Body of pancreas (tissue), 4 donors: ENCODE results near the gene PGAP1. TPM values are rescaled to one million over a fixed set of nuclear protein-coding genes. Genes with fewer than 3 reads are reported as not detected.

ENCODE experiments used
- ATAC-seq: fragments of 150-250 bp; one replicate; pipeline ENCODE4 v1.9.1; 2016
- DNase-seq, 4 donors: peaks; one replicate each; pipeline ENCODE4 v3.0.0-alpha.2; 2019
- H3K27ac ChIP-seq, 4 donors: fragments of 200-600 bp; sonication (generic); 1 replicate in 3 of 4; 2 replicates in 1 of 4; pipeline versions ENCODE4 v1.5.1 to v1.6.1; 2016 to 2019; ENCODE audit warnings: mild to moderate bottlenecking in 1 of 4, mixed read lengths in 1 of 4, moderate library complexity in 1 of 4
- H3K27me3 ChIP-seq, 2 donors: fragments of 200-600 bp; sonication (generic); one replicate each; pipeline ENCODE4 v1.6.0; 2016; ENCODE audit warnings: mild to moderate bottlenecking in 1 of 2
- H3K36me3 ChIP-seq, 2 donors: fragments of 200-600 bp; sonication (generic); replicated peaks in 1 of 2; 2 replicates each; pipeline ENCODE4 v1.5.1; 2016; ENCODE audit warnings: low read depth in 2 of 2; ENCODE audit not compliant: insufficient read depth in 1 of 2
- H3K4me1 ChIP-seq: fragments of 200-600 bp; sonication (generic); one replicate; pipeline ENCODE4 v1.6.0; 2016
- H3K4me3 ChIP-seq, 2 donors: fragments of 200-600 bp; sonication (generic); 1 replicate in 1 of 2; 2 replicates in 1 of 2; pipeline ENCODE4 v1.5.1; 2016 to 2019
- H3K9me3 ChIP-seq, 3 donors: fragments of 200-600 bp; sonication (generic); 1 replicate in 2 of 3; 2 replicates in 1 of 3; pipeline ENCODE4 v1.5.1; 2016
- CTCF ChIP-seq, 7 experiments: fragments of 450-650 bp in 4 of 7; fragments of 200-600 bp in 3 of 7; sonication (generic) in 3 of 7; IDR thresholded peaks; one replicate each; pipeline ENCODE4 v1.5.1; 2016 to 2019; ENCODE audit warnings: antibody characterized with exemption in 7 of 7
- POLR2A ChIP-seq, 3 donors: fragments of 450-650 bp; IDR thresholded peaks; one replicate each; pipeline ENCODE4 v1.6.1; 2016; ENCODE audit warnings: antibody characterized with exemption in 3 of 3, mild to moderate bottlenecking in 2 of 3
- WGBS, 2 donors: methylation state at CpG; one replicate each; pipeline ENCODE4 v1.1.5; 2017; 5-methylcytosine and 5-hydroxymethylcytosine counted together
- intact Hi-C: fragments of 100-400 bp; cut with DNase I; formaldehyde crosslinking; loops from one replicate; pipeline ENCODE4 v1.15.1; 2023
- total RNA-seq, 2 donors: library from RNA; depleted of rRNA; stranded (reverse); fragments of >200 nt; gene quantifications; one replicate each; pipeline ENCODE4 v1.1.0, GENCODE V29; 2016

PGAP1 gene
- total RNA-seq, 2 donors from 2014 or later, result 15.2 to 24.9 TPM

GRCh38 chr2:196941398-196942078 lies 15.0 kb upstream of the PGAP1 start:
- TF ChIP-seq POLR2A (IDR thresholded peaks at IDR 0.05), result no peak
- no peak for TF ChIP-seq CTCF (IDR thresholded peaks at IDR 0.05)
- H3K4me1 ChIP-seq, result peaks cover 12% of the 10 kb centered on the region
- DNase-seq (no peak), ATAC-seq (no peak)
- no peaks in the 10 kb centered on the region for H3K36me3 ChIP-seq
- H3K9me3 ChIP-seq, result no peaks in the 10 kb centered on the region
- intact Hi-C loops, result no loop called here
- H3K27ac ChIP-seq, result no peak overlapping the region
- no peak overlapping the region for H3K4me3 ChIP-seq
- H3K27me3 ChIP-seq, result no peaks in the 10 kb centered on the region
- 85% methylated on average over 4 of the region's 4 CpGs for WGBS, 2 donors

- Histone ChIP-seq H3K27me3 (no peaks in the 10 kb centered on the region), H3K4me3 (no peak overlapping the region), H3K27ac (peak overlapping the region; percentile 4 to 72 (median 62)), H3K4me1 (peaks cover 12% of the 10 kb centered on the region), H3K36me3 (no peaks in the 10 kb centered on the region), H3K9me3 (no peaks in the 10 kb centered on the region)
- DNase-seq (peak in 3 of 4 donors; percentile 61 to 69 (median 64)), ATAC-seq (peak; percentile 89)
- WGBS, 2 donors, result 29 to 36% methylated on average over 1 of the region's 1 CpG
- intact Hi-C loops, result no loop called here
- TF ChIP-seq CTCF (IDR thresholded peaks at IDR 0.05), result no peak
- TF ChIP-seq POLR2A (IDR thresholded peaks at IDR 0.05), result no peak
These were observed 12.9 kb upstream of the PGAP1 start for GRCh38 chr2:196939371-196939770.

GRCh38 chr2:196935432-196935831 lies 8.9 kb upstream of the PGAP1 start:
- TF ChIP-seq POLR2A (IDR thresholded peaks at IDR 0.05), result no peak
- TF ChIP-seq CTCF (IDR thresholded peaks at IDR 0.05), result no peak
- WGBS, 2 donors, result 72% methylated on average over 2 of the region's 2 CpGs
- intact Hi-C loops, result no loop called here

GRCh38 chr2:196934672-196935071 lies 8.2 kb upstream of the PGAP1 start:
- H3K27me3 ChIP-seq, result no peaks in the 10 kb centered on the region
- no peaks in the 10 kb centered on the region for H3K36me3 ChIP-seq
- no peaks in the 10 kb centered on the region for H3K9me3 ChIP-seq
- ATAC-seq (no peak), DNase-seq (no peak)
- no peak for TF ChIP-seq CTCF (IDR thresholded peaks at IDR 0.05)
- TF ChIP-seq POLR2A (IDR thresholded peaks at IDR 0.05), result no peak
- intact Hi-C loops, result no loop called here
- no peak overlapping the region for H3K27ac ChIP-seq
- peaks cover 10% of the 10 kb centered on the region for H3K4me1 ChIP-seq
- 89 to 94% methylated on average over 1 of the region's 1 CpG for WGBS, 2 donors
- H3K4me3 ChIP-seq, result no peak overlapping the region

More at GRCh38 chr2:196935432-196935831, 8.9 kb upstream of the PGAP1 start:
- Histone ChIP-seq H3K27ac (no peak overlapping the region), H3K36me3 (no peaks in the 10 kb centered on the region), H3K4me1 (peaks cover 12% of the 10 kb centered on the region), H3K4me3 (no peak overlapping the region), H3K27me3 (no peaks in the 10 kb centered on the region), H3K9me3 (no peaks in the 10 kb centered on the region)
- no peak for DNase-seq
- no peak for ATAC-seq

GRCh38 chr2:196931555-196931954 lies 5.0 kb upstream of the PGAP1 start:
- no peak for DNase-seq

More at GRCh38 chr2:196931555-196931954, 5.0 kb upstream of the PGAP1 start:
- no peaks in the 10 kb centered on the region for H3K4me1 ChIP-seq
- intact Hi-C loops, result no loop called here
- WGBS, 2 donors, result 75 to 81% methylated on average over 2 of the region's 2 CpGs
- no peaks in the 10 kb centered on the region for H3K9me3 ChIP-seq
- no peak overlapping the region for H3K27ac ChIP-seq
- no peak for TF ChIP-seq POLR2A (IDR thresholded peaks at IDR 0.05)
- no peak for TF ChIP-seq CTCF (IDR thresholded peaks at IDR 0.05)
- H3K27me3 ChIP-seq, result no peaks in the 10 kb centered on the region
- H3K4me3 ChIP-seq, result no peak overlapping the region
- H3K36me3 ChIP-seq, result no peaks in the 10 kb centered on the region
- ATAC-seq, result no peak
